NCI-H2107 treated with DMSO at 0.1 percent for 48 hours (cell line): Measurements from ENCODE around the gene B4GALNT3.

Source experiments
- DNase-seq: peaks from one replicate; lab custom pipeline; 2025; ENCODE audit not compliant: unreplicated experiment; lab: John Stamatoyannopoulos, UW

The B4GALNT3 gene

GRCh38 chr12:508145-508544 is 48.4 kb downstream of the B4GALNT3 start:
- no peak for DNase-seq

GRCh38 chr12:508795-509194 is 49.1 kb downstream of the B4GALNT3 start:
- no peak for DNase-seq

GRCh38 chr12:509500-509899 is 49.8 kb downstream of the B4GALNT3 start:
- no peak for DNase-seq

GRCh38 chr12:510071-510825 is 50.5 kb downstream of the B4GALNT3 start:
- peak; percentile 55 for DNase-seq

GRCh38 chr12:512933-513332 is 53.2 kb downstream of the B4GALNT3 start:
- DNase-seq: no peak

- DNase-seq: no peak
Observed at GRCh38 chr12:513446-513845, 53.7 kb downstream of the B4GALNT3 start.

- DNase-seq: no peak
Observed at GRCh38 chr12:517538-517937, 57.8 kb downstream of the B4GALNT3 start.

DNA sequence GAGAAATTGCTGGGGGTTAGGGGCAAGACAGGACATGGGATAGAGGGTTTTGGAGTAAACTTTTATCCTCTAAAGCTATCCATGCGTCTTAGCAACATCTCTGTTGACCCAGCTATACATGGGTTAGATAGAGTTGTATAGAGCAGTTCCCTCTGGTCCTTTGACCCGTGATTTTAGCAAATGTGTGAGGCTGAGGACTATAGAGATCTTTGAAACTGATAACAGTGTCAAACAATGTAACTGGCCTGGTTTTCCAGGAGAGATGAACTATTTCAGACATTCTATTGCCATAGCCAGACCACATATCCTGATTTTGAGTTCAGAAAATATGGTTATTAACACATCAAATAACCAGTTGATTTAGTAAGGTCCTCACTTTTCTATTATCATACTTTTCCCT is 60.4 kb downstream of the B4GALNT3 start:
- DNase-seq: no peak

DNA sequence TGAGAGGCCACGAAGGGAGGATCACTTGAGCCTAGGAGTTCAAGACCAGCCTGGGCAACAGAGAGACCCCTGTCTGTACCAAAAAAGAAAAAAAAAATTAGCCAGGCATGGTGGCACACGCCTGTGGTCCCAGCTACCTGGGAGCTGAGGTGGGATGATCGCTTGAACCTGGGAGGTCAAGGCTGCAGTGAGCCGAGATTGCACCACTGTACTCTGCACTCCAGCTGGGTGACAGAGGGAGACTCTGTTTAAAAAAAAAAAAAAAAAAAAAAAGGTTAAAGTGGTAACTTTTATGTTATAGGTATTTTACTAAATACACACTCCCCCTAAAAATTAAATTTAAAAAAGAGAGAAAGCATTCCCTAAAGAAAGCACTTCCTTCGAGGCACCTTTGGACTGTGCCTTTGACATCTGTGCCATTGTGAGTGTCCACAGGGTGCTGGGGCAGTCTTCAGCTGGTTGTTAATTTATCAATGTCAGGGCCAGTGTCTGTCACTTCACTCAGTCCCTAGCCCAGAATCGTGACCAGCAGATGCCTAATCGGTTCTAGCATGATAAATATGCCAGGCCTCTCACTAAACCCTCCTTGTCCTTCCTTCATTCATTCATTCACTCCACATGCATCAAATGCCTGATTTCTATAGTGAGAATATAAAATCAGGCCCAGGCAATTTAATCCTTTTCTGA is 63.1 kb downstream of the B4GALNT3 start:
- DNase-seq: no peak

DNA sequence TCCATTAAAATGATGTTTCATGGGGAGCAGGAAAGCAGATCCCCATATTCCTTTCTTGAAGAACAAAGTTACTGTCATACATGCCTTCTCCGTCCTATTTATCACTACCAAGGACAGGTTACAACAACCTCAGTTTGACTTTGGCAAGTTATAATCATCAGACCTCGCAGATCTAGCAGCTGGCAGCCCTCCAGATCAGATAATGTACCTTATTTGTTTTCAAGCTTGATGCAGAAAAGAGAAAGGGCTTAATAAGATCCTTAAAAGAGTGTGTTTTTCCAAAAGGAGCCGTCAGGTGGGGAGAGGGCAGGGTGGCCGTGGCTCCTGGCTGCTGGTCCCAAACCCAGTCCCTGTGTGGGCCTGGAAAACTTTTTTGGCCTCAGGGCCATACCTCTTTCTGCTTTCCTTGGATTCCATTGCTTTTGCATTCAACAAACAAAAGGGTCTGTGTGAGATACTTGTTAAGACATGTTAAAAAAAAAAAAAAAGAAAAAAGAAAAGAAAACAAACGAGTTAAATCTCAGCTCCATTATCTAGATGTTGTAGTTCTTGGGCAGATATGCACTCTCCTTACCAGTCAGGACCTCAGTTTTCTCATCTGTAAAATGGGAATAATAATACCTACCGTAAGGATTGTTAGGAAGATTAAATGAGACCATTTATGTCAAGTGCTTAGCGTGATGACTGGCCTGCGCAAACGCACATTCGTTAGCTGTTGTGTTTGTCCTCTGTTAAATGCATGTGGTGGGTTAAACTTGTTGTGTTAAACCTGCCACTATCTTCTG is 64.6 kb downstream of the B4GALNT3 start:
- no peak for DNase-seq

DNA sequence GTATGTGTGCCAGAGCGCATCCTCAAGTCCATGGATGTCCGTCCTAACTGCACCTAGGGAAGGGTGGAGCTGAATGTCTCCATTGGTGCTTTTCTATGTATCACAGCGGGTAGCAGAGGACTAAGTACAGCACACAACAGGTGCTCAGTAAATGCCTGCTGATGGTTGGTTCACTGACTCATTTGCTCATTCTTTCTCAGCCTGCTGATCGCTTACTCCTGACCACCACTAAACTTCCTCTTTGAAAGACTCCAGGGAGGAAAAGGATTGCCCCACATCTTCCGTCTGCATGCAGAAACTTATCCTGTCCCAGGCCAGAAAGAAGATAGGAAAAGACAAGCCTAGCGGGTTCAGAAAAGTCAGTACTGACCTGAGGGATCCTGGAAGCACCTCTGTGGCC is 66.3 kb downstream of the B4GALNT3 start:
- no peak for DNase-seq

DNA sequence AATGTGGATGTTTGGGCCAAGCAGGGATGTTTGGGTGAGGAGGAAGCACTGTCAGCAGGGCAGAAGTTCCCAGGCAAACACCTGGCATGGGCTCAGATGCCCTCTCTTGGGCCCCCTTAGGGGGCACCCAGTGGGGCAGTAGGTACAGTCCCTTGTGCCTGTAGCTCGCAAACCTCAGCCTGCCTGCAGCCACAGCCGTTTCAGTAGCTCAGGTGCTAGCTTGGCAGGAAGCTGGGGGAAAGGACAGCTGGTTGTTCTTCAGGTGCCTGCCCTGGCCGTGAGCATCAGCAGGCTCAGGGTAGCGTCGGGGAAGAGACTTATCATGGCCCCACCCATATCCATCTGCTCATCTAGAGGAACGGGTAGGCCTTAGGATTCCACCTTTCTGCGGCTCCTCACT is 67.5 kb downstream of the B4GALNT3 start:
- no peak for DNase-seq

GRCh38 chr12:527729-528128 is 68.0 kb downstream of the B4GALNT3 start:
- DNase-seq: no peak

DNA sequence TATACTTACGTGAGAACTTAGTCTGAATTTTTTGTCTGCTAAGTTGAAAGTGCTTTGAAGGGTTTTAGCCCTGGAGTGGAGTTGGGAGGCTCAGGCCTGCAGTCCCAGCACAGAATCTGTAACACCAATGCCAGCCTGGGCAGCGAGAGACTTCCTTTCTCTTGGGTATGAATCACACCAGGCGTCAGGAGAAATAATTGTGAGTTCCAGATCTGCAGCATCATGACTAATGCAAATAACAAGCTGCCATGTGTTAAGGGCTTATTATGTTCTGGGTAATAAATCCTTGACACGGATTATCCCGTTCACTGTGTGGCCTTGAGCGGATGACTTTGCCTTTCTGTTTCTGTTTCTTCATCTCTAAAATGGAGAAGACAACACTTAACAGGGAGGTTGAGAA is 70.6 kb downstream of the B4GALNT3 start:
- peak; percentile 63 for DNase-seq

DNA sequence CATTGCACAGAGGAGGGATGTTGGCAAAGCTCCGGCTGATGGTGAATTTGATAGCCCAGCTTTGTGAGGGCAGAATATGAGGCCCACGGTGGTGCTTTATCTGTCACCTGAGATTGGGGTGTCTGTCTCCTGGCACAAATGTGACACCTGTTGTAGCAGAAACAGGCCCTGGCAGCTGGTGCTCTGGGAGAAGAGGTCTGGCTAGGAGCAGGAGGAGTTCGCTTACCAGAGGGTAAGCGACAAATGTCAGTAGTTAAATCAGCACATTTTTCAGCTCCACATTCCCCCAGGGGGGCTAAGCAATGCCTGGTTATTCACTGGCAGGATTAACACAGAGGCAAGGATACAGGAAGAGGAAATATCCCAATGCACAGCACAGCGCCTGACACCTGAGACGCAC is 71.1 kb downstream of the B4GALNT3 start:
- peak; percentile 79 for DNase-seq

- DNase-seq: no peak
Observed at GRCh38 chr12:531951-532585, 72.3 kb downstream of the B4GALNT3 start.

DNA sequence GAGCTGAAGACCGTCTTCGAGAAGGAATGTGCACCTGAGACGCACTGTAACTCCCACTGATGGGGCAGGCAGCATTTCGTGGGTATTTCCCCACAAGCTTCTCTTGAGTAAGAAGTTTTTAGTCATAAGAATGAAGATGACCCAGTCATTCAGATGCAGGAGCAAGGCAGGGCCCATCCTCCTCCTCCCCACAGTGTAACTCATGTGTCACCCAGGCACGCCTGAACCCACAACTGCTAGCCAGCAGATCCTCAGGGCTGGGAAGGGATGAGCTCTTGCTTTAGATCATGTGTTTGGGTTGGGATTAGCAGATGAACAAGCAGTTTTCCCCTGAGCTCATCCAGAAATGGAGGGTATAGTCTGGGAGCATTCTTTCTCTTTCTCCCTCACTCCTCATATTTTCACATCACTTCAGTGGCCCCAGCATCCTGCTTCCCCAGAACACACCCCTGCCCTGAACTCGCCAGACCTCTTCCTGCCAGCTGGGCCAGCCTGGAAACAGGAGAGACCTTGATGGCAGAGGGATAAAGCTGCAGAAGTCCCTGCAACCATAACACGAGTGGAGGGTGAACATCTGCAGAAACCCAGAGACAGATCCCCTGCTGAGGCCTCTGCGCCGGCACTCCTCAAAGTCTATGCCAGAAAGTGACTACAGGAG is 73.3 kb downstream of the B4GALNT3 start:
- no peak for DNase-seq

- DNase-seq: no peak
Observed at GRCh38 chr12:533718-534117, 74.0 kb downstream of the B4GALNT3 start.

- DNase-seq: no peak
Observed at GRCh38 chr12:534216-534615, 74.5 kb downstream of the B4GALNT3 start.

DNA sequence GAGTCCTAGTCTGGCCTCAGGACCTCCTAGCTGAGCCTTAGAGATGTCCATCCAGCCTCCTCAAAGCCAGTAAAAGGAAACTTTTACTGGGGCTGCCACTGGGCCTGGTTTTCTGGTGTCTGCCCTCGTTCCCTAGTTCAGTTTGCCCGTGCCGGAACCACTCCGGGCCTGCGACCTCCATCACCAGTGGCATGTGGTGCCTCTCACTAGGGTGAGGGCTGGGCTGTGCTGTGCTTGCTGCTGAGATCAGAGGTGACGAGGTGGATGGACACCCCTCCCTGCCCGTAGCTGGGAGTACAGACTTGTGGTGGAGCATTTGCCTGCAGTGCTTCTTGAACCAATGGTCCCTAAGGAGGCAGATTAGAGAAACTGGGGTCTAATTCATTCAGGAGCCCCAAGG is 75.7 kb downstream of the B4GALNT3 start:
- DNase-seq: no peak

- DNase-seq: no peak
Observed at GRCh38 chr12:536751-537245, 77.1 kb downstream of the B4GALNT3 start.
